ENCODE data around the gene BSCL2. TPM values are rescaled to one million over a fixed set of nuclear protein-coding genes. Genes with fewer than 3 reads are reported as not detected.

The BSCL2 gene
- total and polyA plus RNA-seq, 2 donors (not counting 3 experiments of a cell fraction or from before 2014, with no cell fraction given), result 31.1 to 94.8 TPM

- Histone ChIP-seq H4K20me1 (replicated peaks; ENCODE audit: control insufficient read depth, extremely low read depth, insufficient read depth, low read length) (no peaks in the 10 kb centered on the region), H3K79me2 (ENCODE audit: control insufficient read depth, insufficient read depth, low read length) (peaks cover 33% of the 10 kb centered on the region), H3K9me1 (replicated peaks; ENCODE audit: control insufficient read depth, extremely low read depth, insufficient read depth, low read length) (no peaks in the 10 kb centered on the region), H3K9me3 (replicated peaks; ENCODE audit: control insufficient read depth, insufficient read depth, low read length) (no peaks in the 10 kb centered on the region), H3K36me3 (ENCODE audit: control insufficient read depth in 2 of 2, extremely low read depth in 1 of 2, insufficient read depth in 2 of 2, low read length in 2 of 2) (peaks cover 0 to 2% of the 10 kb centered on the region in 2 experiments), H3K27ac (ENCODE audit: insufficient read depth, low read depth, low read length) (peak within 1 kb of the TSS; percentile 44), H3K4me3 (replicated peaks in 1 of 3; ENCODE audit: insufficient read depth in 1 of 3, low read depth in 1 of 3, low read length in 3 of 3) (peak within 1 kb of the TSS; percentile 42 to 83 (median 59)), H3K27me3 (ENCODE audit: control insufficient read depth in 2 of 2, insufficient read depth in 2 of 2, low read length in 2 of 2) (no peaks in the 10 kb centered on the region), H3K4me1 (ENCODE audit: control insufficient read depth, extremely low read depth, insufficient read depth, low read length) (peaks cover 16% of the 10 kb centered on the region), H3K4me2 (ENCODE audit: insufficient read depth, low read length) (peak within 1 kb of the TSS; percentile 83), H2AFZ (ENCODE audit: low read depth, low read length) (peak within 1 kb of the TSS; percentile 4), H3K9ac (replicated peaks; ENCODE audit: extremely low read depth, insufficient read depth, low read length) (peak within 1 kb of the TSS; percentile 69)
- peak; percentile 95 for DNase-seq (ENCODE audit: low read depth, low spot score)
- intact Hi-C loops (cut with micrococcal nuclease) (loop anchor here (1.0 to 5.0 kb wide), 4 partner anchors 12 to 53 kb away; partner anchors contain the start of genes BSCL2, EML3, GNG3 and INTS5), dilution Hi-C loops (cut with MboI; ENCODE audit: extremely low pct_ligation_motif_present, low sequenced_read_pairs) (no loop called here)
- ChIA-PET CTCF (interaction anchor here (0.9 to 2.5 kb wide), 16 partner anchors 10 to 271 kb away, joined by 3 to 15 read pairs (median 6); partner anchors contain the start of genes B3GAT3, BSCL2, GNG3 and INTS5), POLR2A (interaction anchor here (0.6 to 2.2 kb wide), 38 partner anchors 10 to 327 kb away, joined by 3 to 71 read pairs (median 6); partner anchors contain the start of genes AHNAK, B3GAT3, EEF1G and EML3)
- TF ChIP-seq GATA2 (IDR thresholded peaks at IDR 0.05; ENCODE audit: insufficient read depth, insufficient read length, low read depth, low read length) (no peak), POLR2AphosphoS5 (IDR thresholded peaks at IDR 0.05; ENCODE audit: insufficient read depth, low read depth, low read length) (peak; percentile 100), POLR2A (IDR thresholded peaks at IDR 0.05; ENCODE audit: low read depth, low read length) (peak; percentile 100)
- BruUV-seq (replicated peaks), result TSS peak; percentile 88
- FAIRE-seq, result peak; percentile 93
Observed at GRCh38 chr11:62665075-62665598, 42.1 kb downstream of the BSCL2 start, which contains the start of the genes C11orf98 and CSKMT. Gene C11orf98 (minus strand): TSS chr11:62665210. CDS start chr11:62665169, 41 bp downstream. Gene CSKMT (plus strand): TSS chr11:62665312. CDS start chr11:62665880, 568 bp downstream.

GRCh38 chr11:62664405-62665074, 42.7 kb downstream of the BSCL2 start:
- ChIA-PET POLR2A (interaction anchor here (0.6 to 2.2 kb wide), 38 partner anchors 10 to 326 kb away, joined by 3 to 71 read pairs (median 6); partner anchors contain the start of genes AHNAK, B3GAT3, EEF1G and EML3), CTCF (interaction anchor here (0.9 to 2.5 kb wide), 15 partner anchors 9 to 270 kb away, joined by 3 to 15 read pairs (median 7); partner anchors contain the start of genes B3GAT3, BSCL2, GNG3 and INTS5)
- intact Hi-C loops (cut with micrococcal nuclease) (loop anchor here (1.0 to 5.0 kb wide), 4 partner anchors 11 to 52 kb away; partner anchors contain the start of genes BSCL2, EML3, GNG3 and INTS5), dilution Hi-C loops (cut with MboI; ENCODE audit: extremely low pct_ligation_motif_present, low sequenced_read_pairs) (no loop called here)
- FAIRE-seq, result peak; percentile 53
- H3K27me3 ChIP-seq (ENCODE audit: control insufficient read depth in 2 of 2, insufficient read depth in 2 of 2, low read length in 2 of 2), result no peaks in the 10 kb centered on the region
- TSS peak; percentile 53 for BruUV-seq (replicated peaks)
- H3K9ac ChIP-seq (replicated peaks; ENCODE audit: extremely low read depth, insufficient read depth, low read length), result peak overlapping the region; percentile 69
- H3K27ac ChIP-seq (ENCODE audit: insufficient read depth, low read depth, low read length), result peak overlapping the region; percentile 6
- no peak for TF ChIP-seq JUN (IDR thresholded peaks at IDR 0.05; ENCODE audit: borderline replicate concordance, insufficient read depth, insufficient read length, low read depth)
- TF ChIP-seq POLR2A (IDR thresholded peaks at IDR 0.05; ENCODE audit: low read depth, low read length), result no peak
- TF ChIP-seq POLR2AphosphoS5 (IDR thresholded peaks at IDR 0.05; ENCODE audit: insufficient read depth, low read depth, low read length), result no peak
- no peak for TF ChIP-seq EZH2 (IDR thresholded peaks at IDR 0.05; ENCODE audit: borderline replicate concordance, low read depth, low read length, severe bottlenecking)
- TF ChIP-seq MAX (IDR thresholded peaks at IDR 0.05; ENCODE audit: insufficient read depth, insufficient read length), result no peak
- no peak for TF ChIP-seq MYC (IDR thresholded peaks at IDR 0.05; ENCODE audit: low read depth, low read length)
- no peak for TF ChIP-seq GATA2 (IDR thresholded peaks at IDR 0.05; ENCODE audit: insufficient read depth, insufficient read length, low read depth, low read length)
- TF ChIP-seq FOS (IDR thresholded peaks at IDR 0.05; ENCODE audit: borderline replicate concordance, insufficient read depth, low read length), result no peak
- TF ChIP-seq CTCF (IDR thresholded peaks at IDR 0.05; ENCODE audit: extremely low read depth in 1 of 2, insufficient read depth in 1 of 2, low read depth in 1 of 2, low read length in 2 of 2), result no peak
- H3K36me3 ChIP-seq (ENCODE audit: control insufficient read depth in 2 of 2, extremely low read depth in 1 of 2, insufficient read depth in 2 of 2, low read length in 2 of 2), result peaks cover 0 to 2% of the 10 kb centered on the region in 2 experiments
- no peaks in the 10 kb centered on the region for H4K20me1 ChIP-seq (replicated peaks; ENCODE audit: control insufficient read depth, extremely low read depth, insufficient read depth, low read length)
- peak overlapping the region; percentile 39 for H3K4me2 ChIP-seq (ENCODE audit: insufficient read depth, low read length)
- no peaks in the 10 kb centered on the region for H3K9me3 ChIP-seq (replicated peaks; ENCODE audit: control insufficient read depth, insufficient read depth, low read length)
- DNase-seq (ENCODE audit: low read depth, low spot score), result no peak
- H3K4me1 ChIP-seq (ENCODE audit: control insufficient read depth, extremely low read depth, insufficient read depth, low read length), result peaks cover 16% of the 10 kb centered on the region
- H2AFZ ChIP-seq (ENCODE audit: low read depth, low read length), result peak overlapping the region; percentile 4
- H3K79me2 ChIP-seq (ENCODE audit: control insufficient read depth, insufficient read depth, low read length), result peaks cover 31% of the 10 kb centered on the region
- H3K4me3 ChIP-seq (replicated peaks in 1 of 3; ENCODE audit: insufficient read depth in 1 of 3, low read depth in 1 of 3, low read length in 3 of 3), result peak overlapping the region; percentile 42 to 83 (median 59)
- H3K9me1 ChIP-seq (replicated peaks; ENCODE audit: control insufficient read depth, extremely low read depth, insufficient read depth, low read length), result no peaks in the 10 kb centered on the region

Data from endothelial cell of umbilical vein (primary cell).